DOHH2 (cell line): ENCODE measurements around the gene MEF2A.

Source experiments
- H3F3A ChIP-seq: fragments of 200-600 bp; sonication (generic), shearing (Covaris generic); 2 replicates; pipeline ENCODE4 v1.6.0; 2016; ENCODE audit warnings: antibody characterized with exemption, mild to moderate bottlenecking; ENCODE audit not compliant: control insufficient read depth, insufficient read depth
- H3K27ac ChIP-seq: fragments of 200-600 bp; sonication (generic); 2 replicates; pipeline ENCODE4 v1.5.1; 2014; ENCODE audit warnings: low read depth, mild to moderate bottlenecking, low read length, moderate library complexity
- H3K27me3 ChIP-seq: fragments of 200-600 bp; sonication (generic); 2 replicates; pipeline ENCODE4 v1.6.1; 2014; ENCODE audit warnings: mild to moderate bottlenecking, low read length, mixed read lengths; ENCODE audit not compliant: control insufficient read depth
- H3K36me3 ChIP-seq: fragments of 200-600 bp; sonication (generic); 2 replicates; pipeline ENCODE4 v1.6.1; 2014; ENCODE audit warnings: mild to moderate bottlenecking, low read length, moderate library complexity, mixed read lengths; ENCODE audit not compliant: control insufficient read depth
- H3K4me1 ChIP-seq: fragments of 200-600 bp; sonication (generic); 2 replicates; pipeline ENCODE4 v1.6.1; 2014; ENCODE audit warnings: mild to moderate bottlenecking, low read length, mixed read lengths; ENCODE audit not compliant: control insufficient read depth
- H3K4me2 ChIP-seq: fragments of 200-600 bp; sonication (generic); 2 replicates; pipeline ENCODE4 v1.6.0; 2014; ENCODE audit warnings: mild to moderate bottlenecking, low read length, moderate library complexity
- H3K4me3 ChIP-seq: fragments of 200-600 bp; sonication (generic); 2 replicates; pipeline ENCODE4 v1.5.1; 2014; ENCODE audit warnings: mild to moderate bottlenecking, low read length, mixed read lengths
- H3K79me2 ChIP-seq: fragments of 200-600 bp; sonication (generic); 2 replicates; pipeline ENCODE4 v1.6.1; 2014; ENCODE audit warnings: mild to moderate bottlenecking, low read length, mixed read lengths; ENCODE audit not compliant: control insufficient read depth
- H3K9me2 ChIP-seq: fragments of 200-600 bp; sonication (generic); replicated peaks from 2 replicates; pipeline ENCODE4 v1.6.1; 2014; ENCODE audit warnings: mild to moderate bottlenecking, low read length, mixed read lengths; ENCODE audit not compliant: control insufficient read depth
- H3K9me3 ChIP-seq: fragments of 200-600 bp; sonication (generic); 2 replicates; pipeline ENCODE4 v1.6.1; 2014; ENCODE audit warnings: antibody characterized with exemption, low read length, mixed read lengths; ENCODE audit not compliant: control insufficient read depth, insufficient read depth
- H4K20me1 ChIP-seq: fragments of 200-600 bp; sonication (generic); 2 replicates; pipeline ENCODE4 v1.6.0; 2014; ENCODE audit warnings: low read depth, mild to moderate bottlenecking, antibody characterized with exemption, low read length, moderate library complexity; ENCODE audit not compliant: control insufficient read depth, insufficient read depth
- CTCF ChIP-seq: fragments of 200-600 bp; sonication (generic); IDR thresholded peaks from one replicate; pipeline ENCODE4 v1.5.1; 2014; ENCODE audit warnings: antibody characterized with exemption, mild to moderate bottlenecking, low read depth, low read length; ENCODE audit not compliant: poor library complexity, severe bottlenecking
- EZH2phosphoT487 ChIP-seq: fragments of 200-600 bp; sonication (generic); IDR thresholded peaks from 2 replicates; pipeline ENCODE4 v1.6.1; 2017; ENCODE audit warnings: borderline replicate concordance, mild to moderate bottlenecking, antibody characterized with exemption, low read length, moderate library complexity, mixed read lengths

MEF2A gene

GRCh38 chr15:99554880-99555488 is 10.8 kb upstream of the MEF2A start:
- Histone ChIP-seq H3K36me3 (no peaks in the 10 kb centered on the region), H3K4me1 (peaks cover 11% of the 10 kb centered on the region), H3F3A (no peaks in the 10 kb centered on the region), H4K20me1 (no peaks in the 10 kb centered on the region), H3K27me3 (no peaks in the 10 kb centered on the region), H3K4me3 (no peak overlapping the region), H3K79me2 (no peaks in the 10 kb centered on the region), H3K27ac (no peak overlapping the region), H3K9me2 (no peaks in the 10 kb centered on the region), H3K9me3 (no peaks in the 10 kb centered on the region), H3K4me2 (no peak overlapping the region)
- TF ChIP-seq CTCF (no peak), EZH2phosphoT487 (no peak)

GRCh38 chr15:99556011-99556410 is 9.8 kb upstream of the MEF2A start:
- Histone ChIP-seq H3K4me2 (no peak overlapping the region), H4K20me1 (no peaks in the 10 kb centered on the region), H3K4me3 (no peak overlapping the region), H3F3A (0 out of 2 replicates have a peak, but pooled peaks cover 3% of the 10 kb centered on the region), H3K9me2 (no peaks in the 10 kb centered on the region), H3K4me1 (peaks cover 11% of the 10 kb centered on the region), H3K27me3 (no peaks in the 10 kb centered on the region), H3K36me3 (no peaks in the 10 kb centered on the region), H3K79me2 (no peaks in the 10 kb centered on the region), H3K27ac (no peak overlapping the region), H3K9me3 (no peaks in the 10 kb centered on the region)
- TF ChIP-seq CTCF (no peak), EZH2phosphoT487 (no peak)

- H4K20me1 ChIP-seq, result no peaks in the 10 kb centered on the region
- H3K27ac ChIP-seq, result no peak overlapping the region
- H3K9me2 ChIP-seq, result no peaks in the 10 kb centered on the region
- no peaks in the 10 kb centered on the region for H3K27me3 ChIP-seq
- no peaks in the 10 kb centered on the region for H3K79me2 ChIP-seq
- no peak overlapping the region for H3K4me3 ChIP-seq
- H3K36me3 ChIP-seq, result no peaks in the 10 kb centered on the region
- TF ChIP-seq CTCF (no peak), EZH2phosphoT487 (no peak)
- H3K9me3 ChIP-seq, result no peaks in the 10 kb centered on the region
- H3K4me2 ChIP-seq, result no peak overlapping the region
- 0 out of 2 replicates have a peak, but pooled peaks cover 3% of the 10 kb centered on the region for H3F3A ChIP-seq
- H3K4me1 ChIP-seq, result peaks cover 9% of the 10 kb centered on the region
Measured at GRCh38 chr15:99556578-99556977, 9.2 kb upstream of the MEF2A start.
